Liver (tissue), 9 donors: ENCODE results near the gene TNNT3. TPM values are rescaled to one million over a fixed set of nuclear protein-coding genes. Genes with fewer than 3 reads are reported as not detected.

Experiments used
- DNase-seq: peaks from one replicate; pipeline ENCODE4 v3.0.0-alpha.2; 2017; ENCODE audit warnings: low spot score
- H3K27ac ChIP-seq, 2 donors: one replicate each; pipeline ENCODE4 v1.7.0; 2013; ENCODE audit warnings: inconsistent platforms in 2 of 2, low read length in 2 of 2, control low read depth in 1 of 2, low read depth in 1 of 2, mild to moderate bottlenecking in 1 of 2
- H3K27me3 ChIP-seq, 4 donors: one replicate each; pipeline versions ENCODE4 v1.6.1 to v1.7.0; 2013; ENCODE audit warnings: low read length in 3 of 4, inconsistent platforms in 1 of 4, mild to moderate bottlenecking in 1 of 4, moderate library complexity in 1 of 4; ENCODE audit not compliant: control insufficient read depth in 4 of 4, insufficient read depth in 4 of 4
- H3K36me3 ChIP-seq, 4 donors: one replicate each; pipeline versions ENCODE4 v1.6.1 to v1.7.0; 2013; ENCODE audit warnings: low read length in 3 of 4, mild to moderate bottlenecking in 3 of 4, low read depth in 1 of 4, moderate library complexity in 1 of 4; ENCODE audit not compliant: control insufficient read depth in 4 of 4, insufficient read depth in 3 of 4
- H3K4me1 ChIP-seq, 4 donors: one replicate each; pipeline versions ENCODE4 v1.6.1 to v1.7.0; 2013; ENCODE audit warnings: low read length in 3 of 4, mild to moderate bottlenecking in 3 of 4, moderate library complexity in 1 of 4; ENCODE audit not compliant: control insufficient read depth in 4 of 4, insufficient read depth in 4 of 4
- H3K4me3 ChIP-seq, 3 donors: one replicate each; pipeline versions ENCODE4 v1.6.1 to v1.7.0; 2013; ENCODE audit warnings: low read length in 3 of 3, control low read depth in 1 of 3, low read depth in 1 of 3, mild to moderate bottlenecking in 1 of 3
- H3K9ac ChIP-seq, 2 donors: one replicate each; pipeline ENCODE4 v1.7.0; 2013; ENCODE audit warnings: low read length in 2 of 2, mild to moderate bottlenecking in 2 of 2, moderate library complexity in 2 of 2, control low read depth in 1 of 2, low read depth in 1 of 2
- H3K9me3 ChIP-seq, 4 donors: one replicate each; pipeline versions ENCODE4 v1.6.1 to v1.7.0; 2013; ENCODE audit warnings: low read length in 3 of 4; ENCODE audit not compliant: control insufficient read depth in 4 of 4
- EGR1 ChIP-seq, 2 donors: IDR thresholded peaks; 2 replicates each; pipeline ENCODE4 v1.6.1; 2016 to 2018; ENCODE audit warnings: antibody characterized with exemption in 2 of 2, low read depth in 2 of 2
- FOXA1 ChIP-seq: IDR thresholded peaks from 2 replicates; pipeline ENCODE4 v1.6.1; 2016; ENCODE audit warnings: antibody characterized with exemption
- FOXA2 ChIP-seq: IDR thresholded peaks from 2 replicates; pipeline ENCODE4 v1.6.1; 2016; ENCODE audit warnings: antibody characterized with exemption
- GABPA ChIP-seq, 2 donors: IDR thresholded peaks in 1 of 2; conservative IDR thresholded peaks in 1 of 2; 2 replicates each; pipeline ENCODE4 v1.6.1; 2016; ENCODE audit warnings: antibody characterized with exemption in 2 of 2, mild to moderate bottlenecking in 1 of 2, moderate library complexity in 1 of 2
- HNF4A ChIP-seq, 2 donors: conservative IDR thresholded peaks; 2 replicates each; pipeline ENCODE4 v1.6.1; 2016; ENCODE audit warnings: antibody characterized with exemption in 2 of 2, mild to moderate bottlenecking in 2 of 2
- HNF4G ChIP-seq: IDR thresholded peaks from 2 replicates; pipeline ENCODE4 v1.6.1; 2016; ENCODE audit warnings: antibody characterized with exemption
- JUND ChIP-seq, 2 donors: IDR thresholded peaks; 2 replicates each; pipeline ENCODE4 v1.6.1; 2016; ENCODE audit warnings: antibody characterized with exemption in 2 of 2
- MAX ChIP-seq: IDR thresholded peaks from 2 replicates; pipeline ENCODE4 v1.6.1; 2016; ENCODE audit warnings: antibody characterized with exemption
- NR2F2 ChIP-seq: IDR thresholded peaks from 2 replicates; pipeline ENCODE4 v1.6.1; 2016; ENCODE audit warnings: antibody characterized with exemption
- RAD21 ChIP-seq, 2 donors: IDR thresholded peaks; 2 replicates each; pipeline ENCODE4 v1.6.1; 2016; ENCODE audit warnings: antibody characterized with exemption in 2 of 2, mild to moderate bottlenecking in 2 of 2
- RXRA ChIP-seq, 2 donors: IDR thresholded peaks; 2 replicates each; pipeline ENCODE4 v1.6.1; 2017 to 2018; ENCODE audit warnings: antibody characterized with exemption in 2 of 2, mild to moderate bottlenecking in 1 of 2
- SP1 ChIP-seq: IDR thresholded peaks from 2 replicates; pipeline ENCODE4 v1.6.1; 2018; ENCODE audit warnings: antibody characterized with exemption, mild to moderate bottlenecking
- TAF1 ChIP-seq: conservative IDR thresholded peaks from 2 replicates; pipeline ENCODE4 v1.6.1; 2016; ENCODE audit warnings: antibody characterized with exemption, mild to moderate bottlenecking
- YY1 ChIP-seq: IDR thresholded peaks from 2 replicates; pipeline ENCODE4 v1.6.1; 2016; ENCODE audit warnings: antibody characterized with exemption, mild to moderate bottlenecking
- ZBTB33 ChIP-seq: IDR thresholded peaks from 2 replicates; pipeline ENCODE4 v1.6.1; 2016; ENCODE audit warnings: antibody characterized with exemption
- WGBS: extraction: QIAGEN DNeasy Blood & Tissue Kit; methylation state at CpG from one replicate; pipeline ENCODE4 v1.1.7; 2013; 5-methylcytosine and 5-hydroxymethylcytosine counted together
- polyA plus RNA-seq, 2 donors: library from polyadenylated mRNA; stranded (reverse) in 1 of 2; unstranded in 1 of 2; fragments of 200-250 nt in 1 of 2; fragments of >200 nt in 1 of 2; fragmentation: Nextera tagmentation in 1 of 2; extraction: Ambion mirVana in 1 of 2; gene quantifications; one replicate each; pipeline versions ENCODE4 v1.2.1 to v1.2.3, GENCODE V29; 2013 to 2015
- total RNA-seq, 2 donors: library from RNA; depleted of rRNA; stranded (reverse); fragments of >200 nt; gene quantifications; one replicate each; pipeline ENCODE4 v1.2.3, GENCODE V29; 2014
- TF ChIP-seq, protein P1 (sequence below): IDR thresholded peaks from 2 replicates; pipeline ENCODE4 v1.6.1; 2016; ENCODE audit warnings: antibody characterized with exemption
- TF ChIP-seq, protein P2 (sequence below): fragments of 150-350 bp; IDR thresholded peaks from 2 replicates; pipeline ENCODE4 v1.5.1; 2017; ENCODE audit warnings: improper control_type of control experiment, low read depth, low read length; ENCODE audit not compliant: missing input control
- TF ChIP-seq, protein P3 (sequence below): IDR thresholded peaks from 2 replicates; pipeline ENCODE4 v1.6.1; 2016; ENCODE audit warnings: antibody characterized with exemption, mild to moderate bottlenecking
- donor health status: healthy.
- donor health status: healthy.
- donor health status: healthy.
- donor health status: healthy.
- donor health status: healthy.

Gene TNNT3
- total and polyA plus RNA-seq, 4 donors = 0.06 to 0.14 TPM; not detected in 2

DNA sequence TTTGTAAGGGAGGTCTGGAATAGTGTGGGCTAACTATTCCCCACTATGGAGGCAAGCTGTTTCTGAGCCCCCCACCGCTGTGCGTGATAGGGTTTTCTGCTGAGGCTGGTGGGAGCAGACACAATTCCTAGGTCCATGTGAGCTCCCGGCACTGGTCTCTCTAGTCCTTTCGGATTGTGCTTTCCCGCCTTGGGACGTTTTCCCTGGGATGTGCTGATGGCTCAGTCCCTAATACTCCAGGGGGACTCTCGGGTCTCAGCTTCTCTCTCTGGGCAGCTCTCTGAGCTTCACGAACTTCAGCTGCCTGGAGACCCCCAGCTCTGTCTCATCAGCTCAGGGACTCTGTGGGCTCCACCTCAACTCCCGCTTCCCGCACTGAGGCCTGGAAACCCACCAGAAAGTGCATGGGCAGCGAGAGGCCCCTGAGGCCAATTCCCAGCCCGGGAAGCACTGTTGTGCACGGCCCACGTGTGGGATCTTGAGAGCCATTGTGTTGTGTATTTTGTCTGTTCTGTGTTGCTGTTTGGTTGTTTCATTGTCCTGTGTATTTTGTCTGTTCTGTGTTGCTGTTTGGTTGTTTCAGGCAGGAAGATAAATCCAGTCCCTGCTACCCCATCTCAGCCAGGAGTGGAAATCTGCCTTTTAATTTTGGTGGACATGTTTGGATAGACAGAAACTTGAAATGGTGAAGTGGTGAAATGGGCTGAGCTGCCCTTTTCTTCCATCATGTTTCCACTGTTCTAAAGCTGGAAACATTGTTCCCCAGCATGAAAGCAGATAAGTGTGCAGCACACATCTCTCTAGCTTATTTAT is 12.7 kb upstream of the TNNT3 start (continued):
- TF ChIP-seq ZBTB33 = no peak
- TF ChIP-seq EGR1 (IDR thresholded peaks at IDR 0.05; ENCODE audit: low read depth in 2 of 2) = no peak

GRCh38 chr11:1908618-1909017 is 10.9 kb upstream of the TNNT3 start:
- H3K27ac ChIP-seq = no peak overlapping the region
- 65% methylated on average over 9 of the region's 9 CpGs for WGBS
- no peak for DNase-seq

More at GRCh38 chr11:1908618-1909017, 10.9 kb upstream of the TNNT3 start:
- TF ChIP-seq GABPA (IDR thresholded peaks at IDR 0.05 in 1 of 2, conservative IDR thresholded peaks at IDR 0.05 in 1 of 2) (no peak), YY1 (no peak), SP1 (no peak), NR2F2 (no peak), FOXA1 (no peak), FOXA2 (no peak), ZBTB33 (no peak), TAF1 (no peak), JUND (IDR thresholded peaks at IDR 0.05) (no peak), RXRA (IDR thresholded peaks at IDR 0.05) (no peak), MAX (no peak), HNF4G (no peak), HNF4A (conservative IDR thresholded peaks at IDR 0.05) (no peak), RAD21 (IDR thresholded peaks at IDR 0.05) (no peak)
- TF ChIP-seq, protein P1, sequence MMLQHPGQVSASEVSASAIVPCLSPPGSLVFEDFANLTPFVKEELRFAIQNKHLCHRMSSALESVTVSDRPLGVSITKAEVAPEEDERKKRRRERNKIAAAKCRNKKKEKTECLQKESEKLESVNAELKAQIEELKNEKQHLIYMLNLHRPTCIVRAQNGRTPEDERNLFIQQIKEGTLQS = no peak
- TF ChIP-seq, protein P2, sequence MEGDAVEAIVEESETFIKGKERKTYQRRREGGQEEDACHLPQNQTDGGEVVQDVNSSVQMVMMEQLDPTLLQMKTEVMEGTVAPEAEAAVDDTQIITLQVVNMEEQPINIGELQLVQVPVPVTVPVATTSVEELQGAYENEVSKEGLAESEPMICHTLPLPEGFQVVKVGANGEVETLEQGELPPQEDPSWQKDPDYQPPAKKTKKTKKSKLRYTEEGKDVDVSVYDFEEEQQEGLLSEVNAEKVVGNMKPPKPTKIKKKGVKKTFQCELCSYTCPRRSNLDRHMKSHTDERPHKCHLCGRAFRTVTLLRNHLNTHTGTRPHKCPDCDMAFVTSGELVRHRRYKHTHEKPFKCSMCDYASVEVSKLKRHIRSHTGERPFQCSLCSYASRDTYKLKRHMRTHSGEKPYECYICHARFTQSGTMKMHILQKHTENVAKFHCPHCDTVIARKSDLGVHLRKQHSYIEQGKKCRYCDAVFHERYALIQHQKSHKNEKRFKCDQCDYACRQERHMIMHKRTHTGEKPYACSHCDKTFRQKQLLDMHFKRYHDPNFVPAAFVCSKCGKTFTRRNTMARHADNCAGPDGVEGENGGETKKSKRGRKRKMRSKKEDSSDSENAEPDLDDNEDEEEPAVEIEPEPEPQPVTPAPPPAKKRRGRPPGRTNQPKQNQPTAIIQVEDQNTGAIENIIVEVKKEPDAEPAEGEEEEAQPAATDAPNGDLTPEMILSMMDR = no peak
- TF ChIP-seq, protein P3, sequence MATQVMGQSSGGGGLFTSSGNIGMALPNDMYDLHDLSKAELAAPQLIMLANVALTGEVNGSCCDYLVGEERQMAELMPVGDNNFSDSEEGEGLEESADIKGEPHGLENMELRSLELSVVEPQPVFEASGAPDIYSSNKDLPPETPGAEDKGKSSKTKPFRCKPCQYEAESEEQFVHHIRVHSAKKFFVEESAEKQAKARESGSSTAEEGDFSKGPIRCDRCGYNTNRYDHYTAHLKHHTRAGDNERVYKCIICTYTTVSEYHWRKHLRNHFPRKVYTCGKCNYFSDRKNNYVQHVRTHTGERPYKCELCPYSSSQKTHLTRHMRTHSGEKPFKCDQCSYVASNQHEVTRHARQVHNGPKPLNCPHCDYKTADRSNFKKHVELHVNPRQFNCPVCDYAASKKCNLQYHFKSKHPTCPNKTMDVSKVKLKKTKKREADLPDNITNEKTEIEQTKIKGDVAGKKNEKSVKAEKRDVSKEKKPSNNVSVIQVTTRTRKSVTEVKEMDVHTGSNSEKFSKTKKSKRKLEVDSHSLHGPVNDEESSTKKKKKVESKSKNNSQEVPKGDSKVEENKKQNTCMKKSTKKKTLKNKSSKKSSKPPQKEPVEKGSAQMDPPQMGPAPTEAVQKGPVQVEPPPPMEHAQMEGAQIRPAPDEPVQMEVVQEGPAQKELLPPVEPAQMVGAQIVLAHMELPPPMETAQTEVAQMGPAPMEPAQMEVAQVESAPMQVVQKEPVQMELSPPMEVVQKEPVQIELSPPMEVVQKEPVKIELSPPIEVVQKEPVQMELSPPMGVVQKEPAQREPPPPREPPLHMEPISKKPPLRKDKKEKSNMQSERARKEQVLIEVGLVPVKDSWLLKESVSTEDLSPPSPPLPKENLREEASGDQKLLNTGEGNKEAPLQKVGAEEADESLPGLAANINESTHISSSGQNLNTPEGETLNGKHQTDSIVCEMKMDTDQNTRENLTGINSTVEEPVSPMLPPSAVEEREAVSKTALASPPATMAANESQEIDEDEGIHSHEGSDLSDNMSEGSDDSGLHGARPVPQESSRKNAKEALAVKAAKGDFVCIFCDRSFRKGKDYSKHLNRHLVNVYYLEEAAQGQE = no peak
- Histone ChIP-seq H3K9me3 (no peaks in the 10 kb centered on the region), H3K36me3 (no peaks in the 10 kb centered on the region), H3K27me3 (no peaks in the 10 kb centered on the region), H3K9ac (no peak overlapping the region), H3K4me3 (no peak overlapping the region), H3K4me1 (peaks cover 0 to 2% (median 1%) of the 10 kb centered on the region in 4 donors)
